Skin epidermis (tissue), 12 donors: ENCODE data around the gene ACOT2.
"Not testable (repeated sequence)": the region's sequence is repeated elsewhere in the genome, so short reads cannot be mapped to it uniquely, and the experiment has no call there.

Experiments used
- H3K27ac ChIP-seq, 21 experiments: fragments of 200-600 bp; sonication (generic) in 11 of 21; one replicate each; pipeline ENCODE4 v1.5.0; 2020; ENCODE audit warnings: mild to moderate bottlenecking in 3 of 21, inconsistent platforms in 2 of 21, moderate library complexity in 2 of 21
- H3K4me3 ChIP-seq, 7 experiments: fragments of 200-600 bp; sonication (generic) in 2 of 7; one replicate each; pipeline ENCODE4 v1.5.0; 2020; ENCODE audit warnings: inconsistent platforms in 2 of 7, mild to moderate bottlenecking in 2 of 7, moderate library complexity in 1 of 7

Gene ACOT2

GRCh38 chr14:73566935-73567334 is 2.1 kb upstream of the ACOT2 start:
- not testable (repeated sequence) for H3K27ac ChIP-seq, H3K4me3 ChIP-seq

GRCh38 chr14:73567358-73567757 is 1.7 kb upstream of the ACOT2 start:
- Histone ChIP-seq H3K4me3 (peak overlapping the region in 1 of 7 experiments; percentile 52), H3K27ac (no peak overlapping the region)

- H3K4me3 ChIP-seq, result peak overlapping the region; percentile 44 to 73 (median 52)
- peak overlapping the region in 20 of 21 experiments; percentile 76 to 95 (median 89) for H3K27ac ChIP-seq
These were observed 795 bp upstream of the ACOT2 start for GRCh38 chr14:73567951-73568885.

- peak overlapping the region in 20 of 21 experiments; percentile 76 to 95 (median 89) for H3K27ac ChIP-seq
These were observed 178 bp upstream of the ACOT2 start for GRCh38 chr14:73568886-73569184.

GRCh38 chr14:73570913-73571312 is 1.9 kb downstream of the ACOT2 start:
- peak overlapping the region in 1 of 7 experiments; percentile 52 for H3K4me3 ChIP-seq
- H3K27ac ChIP-seq, result not testable (repeated sequence)

More at GRCh38 chr14:73568886-73569184, 178 bp upstream of the ACOT2 start:
- H3K4me3 ChIP-seq, result peak overlapping the region; percentile 44 to 73 (median 52)

- H3K27ac ChIP-seq, H3K4me3 ChIP-seq: not testable (repeated sequence)
These were observed 4.0 kb downstream of the ACOT2 start for GRCh38 chr14:73573034-73573433.

- not testable (repeated sequence) for H3K27ac ChIP-seq, H3K4me3 ChIP-seq
These were observed 4.7 kb downstream of the ACOT2 start for GRCh38 chr14:73573740-73574139.

GRCh38 chr14:73574251-73574650 is 5.2 kb downstream of the ACOT2 start:
- not testable (repeated sequence) for H3K27ac ChIP-seq, H3K4me3 ChIP-seq

- H3K4me3 ChIP-seq, result no peak overlapping the region
- H3K27ac ChIP-seq, result no peak overlapping the region
These were observed 7.4 kb downstream of the ACOT2 start for GRCh38 chr14:73576391-73576790.

GRCh38 chr14:73577214-73577613 is 8.2 kb downstream of the ACOT2 start:
- H3K27ac ChIP-seq, H3K4me3 ChIP-seq: not testable (repeated sequence)

GRCh38 chr14:73582102-73582979 is 13.3 kb downstream of the ACOT2 start:
- not testable (repeated sequence) for H3K27ac ChIP-seq, H3K4me3 ChIP-seq

- no peak overlapping the region for H3K27ac ChIP-seq
- H3K4me3 ChIP-seq, result no peak overlapping the region
These were observed 19.7 kb downstream of the ACOT2 start for GRCh38 chr14:73588695-73589094.

- Histone ChIP-seq H3K4me3 (no peak overlapping the region), H3K27ac (no peak overlapping the region)
These were observed 20.1 kb downstream of the ACOT2 start for GRCh38 chr14:73589116-73589515.

- not testable (repeated sequence) for H3K4me3 ChIP-seq, H3K27ac ChIP-seq
These were observed 21.6 kb downstream of the ACOT2 start for GRCh38 chr14:73590673-73591004.

GRCh38 chr14:73591690-73592449 is 22.9 kb downstream of the ACOT2 start, which contains the start of gene ACOT4:
ACOT4 (plus strand) TSS chr14:73591873; CDS start chr14:73591960, 87 bp downstream.
- peak within 1 kb of the TSS; percentile 43 to 67 (median 49) for H3K4me3 ChIP-seq
- peak within 1 kb of the TSS in 16 of 21 experiments; percentile 0 to 81 (median 49) for H3K27ac ChIP-seq

GRCh38 chr14:73594491-73594890 is 25.5 kb downstream of the ACOT2 start:
- Histone ChIP-seq H3K27ac (no peak overlapping the region), H3K4me3 (no peak overlapping the region)

GRCh38 chr14:73599499-73599898 is 30.5 kb downstream of the ACOT2 start:
- Histone ChIP-seq H3K27ac (no peak overlapping the region), H3K4me3 (no peak overlapping the region)

- Histone ChIP-seq H3K27ac (no peak overlapping the region), H3K4me3 (no peak overlapping the region)
These were observed 34.0 kb downstream of the ACOT2 start for GRCh38 chr14:73602994-73603393.

GRCh38 chr14:73606271-73606670 is 37.3 kb downstream of the ACOT2 start:
- H3K4me3 ChIP-seq, result no peak overlapping the region
- no peak overlapping the region for H3K27ac ChIP-seq

- no peak overlapping the region for H3K4me3 ChIP-seq
- no peak overlapping the region for H3K27ac ChIP-seq
These were observed 38.2 kb downstream of the ACOT2 start for GRCh38 chr14:73607241-73607640.
